HCT116 (cell line): ENCODE data around the gene ALDH1A1. TPM values are rescaled to one million over a fixed set of nuclear protein-coding genes. Genes with fewer than 3 reads are reported as not detected.

Source experiments
- ATAC-seq: fragments of 200-7000 bp; cut with Tn5 transposase; 2 replicates; pipeline ENCODE4 v1.9.1; 2020; ENCODE audit warnings: mild to moderate bottlenecking, moderate library complexity
- BruUV-seq: library from RNA; stranded (reverse); fragments of 400-500 nt; replicated peaks from 2 replicates; lab custom pipeline; 2021; lab: Mats Ljungman, UMichigan
- CTCF ChIA-PET: fragments of 300-600 bp; sonication (Branson Sonifier 250); formaldehyde crosslinking; loops from one replicate; lab custom pipeline; 2021; ENCODE audit warnings: antibody characterized with exemption; lab: Charles Lee
- POLR2A ChIA-PET: fragments of 300-600, 350-600 bp; sonication (Branson Sonifier 250); formaldehyde crosslinking; loops from one replicate; lab custom pipeline; 2021; ENCODE audit warnings: antibody characterized with exemption; lab: Charles Lee
- RAD21 ChIA-PET, 2 experiments: fragments of 300-600 bp; sonication (Branson Sonifier 250); formaldehyde crosslinking; loops; one replicate each; lab custom pipeline; 2023; ENCODE audit warnings: low total read pairs in 2 of 2; ENCODE audit not compliant: uncharacterized antibody in 2 of 2, unreplicated experiment in 2 of 2, low non-redundant PET in 1 of 2; lab: Charles Lee
- DNase-seq: peaks from one replicate; pipeline ENCODE4 v3.0.0-alpha.2; 2010; ENCODE audit warnings: low read depth, low spot score
- H2AFZ ChIP-seq: fragments of 200-600 bp; shearing (Covaris generic), sonication (generic); 2 replicates; pipeline ENCODE4 v1.6.1; 2017; ENCODE audit warnings: low read depth, mixed run types, mixed read lengths, antibody characterized with exemption, low read length; ENCODE audit not compliant: poor library complexity, severe bottlenecking
- H3K27ac ChIP-seq: 2 replicates; pipeline ENCODE4 v1.5.1; 2012; ENCODE audit warnings: low read depth, low read length
- H3K27me3 ChIP-seq: fragments of 200-600 bp; sonication (generic); 2 replicates; pipeline ENCODE4 v1.6.1; 2016; ENCODE audit warnings: mixed run types, low read length, mixed read lengths; ENCODE audit not compliant: insufficient read depth
- H3K36me3 ChIP-seq, 2 experiments: fragments of 200-500 bp in 1 of 2; fragments of 200-600 bp in 1 of 2; sonication (Bioruptor generic) in 1 of 2; sonication (generic) in 1 of 2; 2 replicates each; pipeline versions ENCODE4 v1.5.1 to v1.6.1; 2014 to 2016; ENCODE audit warnings: low read length in 2 of 2, inconsistent platforms in 1 of 2, mixed read lengths in 1 of 2, mixed run types in 1 of 2; ENCODE audit not compliant: insufficient read depth in 2 of 2, control insufficient read depth in 1 of 2
- H3K4me1 ChIP-seq, 2 experiments: fragments of 200-600 bp in 1 of 2; sonication (generic) in 1 of 2; 2 replicates each; pipeline versions ENCODE4 v1.5.1 to v1.6.1; 2012 to 2017; ENCODE audit warnings: low read length in 2 of 2, inconsistent platforms in 1 of 2, mild to moderate bottlenecking in 1 of 2, mixed read lengths in 1 of 2, mixed run types in 1 of 2, moderate library complexity in 1 of 2; ENCODE audit not compliant: insufficient read depth in 2 of 2, control insufficient read depth in 1 of 2
- H3K4me2 ChIP-seq: fragments of 200-600 bp; sonication (generic); 2 replicates; pipeline ENCODE4 v1.6.1; 2017; ENCODE audit warnings: mixed run types, low read length, mixed read lengths
- H3K4me3 ChIP-seq, 2 experiments: fragments of 200-600 bp in 1 of 2; sonication (generic) in 1 of 2; replicated peaks in 1 of 2; 2 replicates each; pipeline ENCODE4 v1.5.1; 2011 to 2016; ENCODE audit warnings: low read length in 2 of 2, control low read depth in 1 of 2, low read depth in 1 of 2, mild to moderate bottlenecking in 1 of 2, mixed read lengths in 1 of 2, mixed run types in 1 of 2
- H3K79me2 ChIP-seq: fragments of 200-600 bp; sonication (generic); 2 replicates; pipeline ENCODE4 v1.6.1; 2017; ENCODE audit warnings: mild to moderate bottlenecking, mixed run types, low read length, moderate library complexity, mixed read lengths; ENCODE audit not compliant: insufficient read depth
- H3K9ac ChIP-seq: fragments of 200-600 bp; sonication (generic); 2 replicates; pipeline ENCODE4 v1.6.1; 2016; ENCODE audit warnings: low read length, mixed read lengths
- H3K9me2 ChIP-seq: fragments of 200-600 bp; sonication (generic), shearing (Covaris generic); 2 replicates; pipeline ENCODE4 v1.6.1; 2017; ENCODE audit warnings: mixed run types, mild to moderate bottlenecking, moderate library complexity; ENCODE audit not compliant: insufficient read depth
- H3K9me3 ChIP-seq, 2 experiments: fragments of 200-500 bp in 1 of 2; fragments of 200-600 bp in 1 of 2; sonication (Bioruptor generic) in 1 of 2; sonication (generic) in 1 of 2; 2 replicates each; pipeline ENCODE4 v1.6.1; 2014 to 2017; ENCODE audit warnings: low read length in 2 of 2, mixed read lengths in 2 of 2, inconsistent platforms in 1 of 2, low read depth in 1 of 2, mild to moderate bottlenecking in 1 of 2, mixed run types in 1 of 2, moderate library complexity in 1 of 2; ENCODE audit not compliant: control insufficient read depth in 1 of 2, insufficient read depth in 1 of 2
- H4K20me1 ChIP-seq: fragments of 200-600 bp; sonication (generic), shearing (Covaris generic); 2 replicates; pipeline ENCODE4 v1.6.1; 2017; ENCODE audit warnings: mixed run types, mild to moderate bottlenecking, moderate library complexity; ENCODE audit not compliant: insufficient read depth
- CBX3 ChIP-seq: IDR thresholded peaks from 2 replicates; pipeline ENCODE4 v1.6.1; 2012; ENCODE audit warnings: low read depth
- ELF1 ChIP-seq: IDR thresholded peaks from 2 replicates; pipeline ENCODE4 v1.6.1; 2012; ENCODE audit warnings: low read depth, borderline replicate concordance
- EZH2phosphoT487 ChIP-seq: fragments of 200-600 bp; IDR thresholded peaks from 2 replicates; pipeline ENCODE4 v1.6.1; 2018; ENCODE audit warnings: antibody characterized with exemption, borderline replicate concordance
- FOSL1 ChIP-seq: IDR thresholded peaks from 2 replicates; pipeline ENCODE4 v1.6.1; 2012; ENCODE audit warnings: low read depth
- RAD21 ChIP-seq: IDR thresholded peaks from 2 replicates; pipeline ENCODE4 v1.6.1; 2012; ENCODE audit warnings: low read depth, mild to moderate bottlenecking
- SIN3A ChIP-seq: IDR thresholded peaks from 2 replicates; pipeline ENCODE4 v1.6.1; 2012; ENCODE audit warnings: low read depth
- SP1 ChIP-seq: IDR thresholded peaks from 2 replicates; pipeline ENCODE4 v1.6.1; 2012; ENCODE audit warnings: low read depth
- SRF ChIP-seq: IDR thresholded peaks from 2 replicates; pipeline ENCODE4 v1.6.1; 2012; ENCODE audit warnings: low read depth
- YY1 ChIP-seq: IDR thresholded peaks from 2 replicates; pipeline ENCODE4 v1.6.1; 2011; ENCODE audit warnings: low read length, low read depth, moderate library complexity, mild to moderate bottlenecking; ENCODE audit not compliant: insufficient replicate concordance; ENCODE audit errors: extremely low read depth
- ZFX ChIP-seq: fragments of 450-650 bp; IDR thresholded peaks from 2 replicates; pipeline ENCODE4 v1.6.1; 2017
- intact Hi-C: fragments of 100-400 bp; cut with micrococcal nuclease; formaldehyde crosslinking; loops from 2 replicates; pipeline ENCODE4 v1.10.0; 2022
- total RNA-seq: library from RNA; stranded (reverse); gene quantifications from one replicate; pipeline ENCODE4 v1.2.1, GENCODE V29; 2021; ENCODE audit not compliant: unreplicated experiment
- TF ChIP-seq, protein P1 (sequence below): IDR thresholded peaks from 2 replicates; pipeline ENCODE4 v1.6.1; 2011; ENCODE audit warnings: mild to moderate bottlenecking, low read length, moderate library complexity; ENCODE audit not compliant: insufficient replicate concordance; ENCODE audit errors: extremely low read depth

ALDH1A1 gene
- total RNA-seq, 1 experiment from 2014 or later = 0.44 TPM

DNA sequence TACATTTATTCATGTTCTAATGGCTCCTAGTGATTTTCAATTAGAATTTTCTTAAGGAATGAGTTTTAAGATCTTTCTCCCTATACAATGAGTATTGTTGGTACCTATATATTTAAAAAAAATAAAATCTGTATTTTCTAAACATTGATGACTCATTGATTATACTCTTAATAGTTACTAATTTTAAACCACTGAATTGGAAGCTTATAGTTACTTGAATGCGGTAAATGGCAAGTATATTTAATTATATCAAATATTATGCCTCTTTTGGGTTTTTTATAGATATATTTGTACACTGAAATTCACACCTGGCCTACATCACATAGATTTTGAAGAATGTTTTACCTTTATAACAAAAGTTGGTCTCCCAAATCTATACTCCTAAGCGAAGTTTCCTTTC, 38.9 kb upstream of the ALDH1A1 start:
- no peaks in the 10 kb centered on the region for H3K36me3 ChIP-seq
- POLR2A ChIA-PET = no interaction called here
- no peak overlapping the region for H3K27ac ChIP-seq
- no peaks in the 10 kb centered on the region for H3K9me2 ChIP-seq
- no peak overlapping the region for H3K4me3 ChIP-seq
- H3K79me2 ChIP-seq = no peaks in the 10 kb centered on the region
- no peak overlapping the region for H3K4me2 ChIP-seq
- CTCF ChIA-PET = no interaction called here
- intact Hi-C loops = no loop called here
- H3K27me3 ChIP-seq = no peaks in the 10 kb centered on the region
- no TSS peak for BruUV-seq
- no peak for TF ChIP-seq SIN3A
- TF ChIP-seq ZFX = no peak
- TF ChIP-seq, protein P1, sequence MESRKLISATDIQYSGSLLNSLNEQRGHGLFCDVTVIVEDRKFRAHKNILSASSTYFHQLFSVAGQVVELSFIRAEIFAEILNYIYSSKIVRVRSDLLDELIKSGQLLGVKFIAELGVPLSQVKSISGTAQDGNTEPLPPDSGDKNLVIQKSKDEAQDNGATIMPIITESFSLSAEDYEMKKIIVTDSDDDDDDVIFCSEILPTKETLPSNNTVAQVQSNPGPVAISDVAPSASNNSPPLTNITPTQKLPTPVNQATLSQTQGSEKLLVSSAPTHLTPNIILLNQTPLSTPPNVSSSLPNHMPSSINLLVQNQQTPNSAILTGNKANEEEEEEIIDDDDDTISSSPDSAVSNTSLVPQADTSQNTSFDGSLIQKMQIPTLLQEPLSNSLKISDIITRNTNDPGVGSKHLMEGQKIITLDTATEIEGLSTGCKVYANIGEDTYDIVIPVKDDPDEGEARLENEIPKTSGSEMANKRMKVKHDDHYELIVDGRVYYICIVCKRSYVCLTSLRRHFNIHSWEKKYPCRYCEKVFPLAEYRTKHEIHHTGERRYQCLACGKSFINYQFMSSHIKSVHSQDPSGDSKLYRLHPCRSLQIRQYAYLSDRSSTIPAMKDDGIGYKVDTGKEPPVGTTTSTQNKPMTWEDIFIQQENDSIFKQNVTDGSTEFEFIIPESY = no peak
- TF ChIP-seq SP1 = no peak
- TF ChIP-seq SRF = no peak
- TF ChIP-seq RAD21 = no peak
- TF ChIP-seq ELF1 = no peak
- no peak for TF ChIP-seq FOSL1
- no peak for TF ChIP-seq EZH2phosphoT487
- no peak for TF ChIP-seq CBX3
- no peak for TF ChIP-seq YY1
- DNase-seq (no peak), ATAC-seq (no peak)
- H3K9me3 ChIP-seq = no peaks in the 10 kb centered on the region
- H4K20me1 ChIP-seq = no peaks in the 10 kb centered on the region
- RAD21 ChIA-PET = no interaction called here
- no peak overlapping the region for H2AFZ ChIP-seq
- no peaks in the 10 kb centered on the region for H3K4me1 ChIP-seq
- H3K9ac ChIP-seq = no peak overlapping the region
